Calu3 (cell line): ENCODE results near the gene RPUSD1. TPM values are rescaled to one million over a fixed set of nuclear protein-coding genes. Genes with fewer than 3 reads are reported as not detected.

Experiments used
- BruUV-seq: library from RNA; stranded (reverse); fragments of 400-500 nt; replicated peaks from 2 replicates; lab custom pipeline; 2021; lab: Mats Ljungman, UMichigan
- CTCF ChIA-PET: fragments of 300-600 bp; sonication (Branson Sonifier 250); formaldehyde crosslinking; loops from one replicate; lab custom pipeline; 2022; ENCODE audit warnings: antibody characterized with exemption; lab: Charles Lee
- DNase-seq: peaks from one replicate; pipeline ENCODE4 v3.0.0; 2022
- H3K27ac Mint-ChIP-seq: one replicate; pipeline ENCODE4 v1.8.0; 2022; ENCODE audit warnings: mixed read lengths; ENCODE audit not compliant: unreplicated experiment
- H3K27me3 Mint-ChIP-seq: one replicate; pipeline ENCODE4 v1.8.0; 2022; ENCODE audit warnings: mixed read lengths; ENCODE audit not compliant: unreplicated experiment
- H3K36me3 Mint-ChIP-seq: one replicate; pipeline ENCODE4 v1.8.0; 2022; ENCODE audit warnings: mild to moderate bottlenecking, moderate library complexity, mixed read lengths; ENCODE audit not compliant: insufficient read depth, unreplicated experiment
- H3K4me1 Mint-ChIP-seq: one replicate; pipeline ENCODE4 v1.8.0; 2022; ENCODE audit warnings: mild to moderate bottlenecking, low read depth, mixed read lengths; ENCODE audit not compliant: unreplicated experiment
- H3K4me3 Mint-ChIP-seq: one replicate; pipeline ENCODE4 v1.8.0; 2022; ENCODE audit warnings: mild to moderate bottlenecking, low read depth, moderate library complexity, mixed read lengths; ENCODE audit not compliant: unreplicated experiment
- H3K9me3 Mint-ChIP-seq: one replicate; pipeline ENCODE4 v1.8.0; 2022; ENCODE audit warnings: low read depth, mixed read lengths; ENCODE audit not compliant: unreplicated experiment
- intact Hi-C: fragments of 100-400 bp; cut with micrococcal nuclease; formaldehyde crosslinking; loops from one replicate; pipeline ENCODE4 v1.10.0; 2022; ENCODE audit not compliant: unreplicated experiment
- total RNA-seq: library from RNA; stranded (reverse); gene quantifications from 2 replicates; pipeline ENCODE4 v1.2.3, GENCODE V29; 2022
- TF ChIP-seq, protein P1 (sequence below): fragments of 200-600 bp; IDR thresholded peaks from one replicate; pipeline ENCODE4 v1.8.0; 2022; ENCODE audit warnings: antibody characterized with exemption; ENCODE audit not compliant: unreplicated experiment

RPUSD1 gene
- total RNA-seq, 1 experiment from 2014 or later = 47.5 TPM

DNA sequence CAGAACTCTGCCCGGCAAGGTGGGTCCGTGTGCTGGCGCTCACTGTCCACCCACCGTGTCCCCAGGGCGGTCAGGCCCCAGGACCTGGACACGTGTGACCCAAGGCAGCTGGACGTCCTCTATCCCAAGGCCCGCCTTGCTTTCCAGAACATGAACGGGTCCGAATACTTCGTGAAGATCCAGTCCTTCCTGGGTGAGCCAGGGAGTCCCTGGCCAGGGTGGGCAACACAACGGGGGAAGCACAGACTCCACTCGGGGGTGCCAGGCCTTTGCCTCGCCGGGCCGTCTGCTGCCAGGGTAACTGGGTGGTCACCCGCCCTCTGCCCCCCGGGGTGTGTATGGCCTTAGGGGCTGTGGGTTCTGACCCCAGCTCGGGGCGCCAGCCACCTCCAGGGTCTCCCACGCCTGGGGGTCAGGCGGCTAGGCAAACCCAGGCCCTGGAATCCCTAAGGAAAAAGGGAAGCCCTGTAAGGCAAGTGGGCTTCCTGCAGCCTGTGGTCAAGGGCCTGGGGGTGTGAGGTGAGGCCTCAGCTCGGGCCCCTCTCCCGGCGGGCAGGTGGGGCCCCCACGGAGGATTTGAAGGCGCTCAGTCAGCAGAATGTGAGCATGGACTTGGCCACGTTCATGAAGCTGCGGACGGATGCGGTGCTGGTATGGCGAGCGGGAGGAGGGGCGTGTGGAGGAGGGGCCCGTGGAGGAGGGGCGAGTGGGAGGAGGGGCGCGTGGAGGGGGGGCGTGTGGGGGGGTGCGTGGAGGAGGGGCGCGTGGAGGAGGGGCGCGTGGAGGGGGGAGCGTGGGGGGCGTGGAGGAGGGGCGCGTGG lies 21.2 kb downstream of the RPUSD1 start:
- DNase-seq = no peak
- Mint-ChIP-seq H3K27me3 (peaks cover 10% of the 10 kb centered on the region), H3K4me1 (no peaks in the 10 kb centered on the region), H3K36me3 (peaks cover 4% of the 10 kb centered on the region), H3K4me3 (no peak overlapping the region), H3K9me3 (no peaks in the 10 kb centered on the region), H3K27ac (no peak overlapping the region)
- CTCF ChIA-PET = no interaction called here
- BruUV-seq = no TSS peak
- intact Hi-C loops = no loop called here
- TF ChIP-seq, protein P1, sequence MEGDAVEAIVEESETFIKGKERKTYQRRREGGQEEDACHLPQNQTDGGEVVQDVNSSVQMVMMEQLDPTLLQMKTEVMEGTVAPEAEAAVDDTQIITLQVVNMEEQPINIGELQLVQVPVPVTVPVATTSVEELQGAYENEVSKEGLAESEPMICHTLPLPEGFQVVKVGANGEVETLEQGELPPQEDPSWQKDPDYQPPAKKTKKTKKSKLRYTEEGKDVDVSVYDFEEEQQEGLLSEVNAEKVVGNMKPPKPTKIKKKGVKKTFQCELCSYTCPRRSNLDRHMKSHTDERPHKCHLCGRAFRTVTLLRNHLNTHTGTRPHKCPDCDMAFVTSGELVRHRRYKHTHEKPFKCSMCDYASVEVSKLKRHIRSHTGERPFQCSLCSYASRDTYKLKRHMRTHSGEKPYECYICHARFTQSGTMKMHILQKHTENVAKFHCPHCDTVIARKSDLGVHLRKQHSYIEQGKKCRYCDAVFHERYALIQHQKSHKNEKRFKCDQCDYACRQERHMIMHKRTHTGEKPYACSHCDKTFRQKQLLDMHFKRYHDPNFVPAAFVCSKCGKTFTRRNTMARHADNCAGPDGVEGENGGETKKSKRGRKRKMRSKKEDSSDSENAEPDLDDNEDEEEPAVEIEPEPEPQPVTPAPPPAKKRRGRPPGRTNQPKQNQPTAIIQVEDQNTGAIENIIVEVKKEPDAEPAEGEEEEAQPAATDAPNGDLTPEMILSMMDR = no peak

DNA sequence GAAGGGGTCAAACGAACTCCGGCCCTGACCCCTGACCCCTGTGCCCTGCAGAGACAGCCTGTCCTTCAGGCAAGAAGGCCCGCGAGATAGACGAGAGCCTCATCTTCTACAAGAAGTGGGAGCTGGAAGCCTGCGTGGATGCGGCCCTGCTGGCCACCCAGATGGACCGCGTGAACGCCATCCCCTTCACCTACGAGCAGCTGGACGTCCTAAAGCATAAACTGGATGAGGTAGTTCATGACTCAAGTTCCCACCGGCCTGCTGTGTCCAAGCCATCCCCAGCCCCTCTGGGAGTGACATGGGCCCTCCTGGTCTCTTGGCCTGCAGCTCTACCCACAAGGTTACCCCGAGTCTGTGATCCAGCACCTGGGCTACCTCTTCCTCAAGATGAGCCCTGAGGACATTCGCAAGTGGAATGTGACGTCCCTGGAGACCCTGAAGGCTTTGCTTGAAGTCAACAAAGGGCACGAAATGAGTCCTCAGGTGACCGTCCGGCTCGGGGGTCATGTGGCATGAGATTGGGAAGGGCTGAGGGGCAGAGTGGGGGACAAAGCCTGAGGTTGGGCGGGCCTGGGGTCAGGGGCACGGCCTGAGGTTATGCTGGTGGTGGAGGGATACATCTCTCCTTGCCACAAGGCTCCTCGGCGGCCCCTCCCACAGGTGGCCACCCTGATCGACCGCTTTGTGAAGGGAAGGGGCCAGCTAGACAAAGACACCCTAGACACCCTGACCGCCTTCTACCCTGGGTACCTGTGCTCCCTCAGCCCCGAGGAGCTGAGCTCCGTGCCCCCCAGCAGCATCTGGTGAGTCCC lies 22.0 kb downstream of the RPUSD1 start:
- no peak for DNase-seq
- intact Hi-C loops = no loop called here
- CTCF ChIA-PET = no interaction called here
- peaks cover 10% of the 10 kb centered on the region for H3K27me3 Mint-ChIP-seq
- H3K27ac Mint-ChIP-seq = no peak overlapping the region
- H3K36me3 Mint-ChIP-seq = peaks cover 4% of the 10 kb centered on the region
- H3K4me1 Mint-ChIP-seq = peaks cover 7% of the 10 kb centered on the region
- H3K4me3 Mint-ChIP-seq = no peak overlapping the region
- TF ChIP-seq, protein P1 = no peak
- BruUV-seq = no TSS peak
- H3K9me3 Mint-ChIP-seq = no peaks in the 10 kb centered on the region

DNA sequence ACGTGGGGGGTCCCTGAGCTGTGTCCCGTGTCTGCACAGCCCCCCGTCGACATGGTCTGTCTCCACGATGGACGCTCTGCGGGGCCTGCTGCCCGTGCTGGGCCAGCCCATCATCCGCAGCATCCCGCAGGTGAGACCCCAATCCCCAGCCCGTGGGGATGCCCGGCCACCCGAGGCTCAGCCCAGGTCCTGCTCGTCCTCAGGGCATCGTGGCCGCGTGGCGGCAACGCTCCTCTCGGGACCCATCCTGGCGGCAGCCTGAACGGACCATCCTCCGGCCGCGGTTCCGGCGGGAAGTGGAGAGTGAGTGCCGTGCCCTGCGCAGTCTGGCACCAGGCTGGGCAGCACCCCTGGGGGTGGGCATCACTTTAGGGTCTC lies 22.7 kb downstream of the RPUSD1 start:
- TF ChIP-seq, protein P1 = no peak
- Mint-ChIP-seq H3K27ac (no peak overlapping the region), H3K9me3 (no peaks in the 10 kb centered on the region), H3K4me3 (no peak overlapping the region), H3K4me1 (peaks cover 14% of the 10 kb centered on the region), H3K36me3 (peaks cover 7% of the 10 kb centered on the region), H3K27me3 (peaks cover 12% of the 10 kb centered on the region)
- intact Hi-C loops = no loop called here
- DNase-seq = no peak
- no TSS peak for BruUV-seq
- CTCF ChIA-PET = no interaction called here

DNA sequence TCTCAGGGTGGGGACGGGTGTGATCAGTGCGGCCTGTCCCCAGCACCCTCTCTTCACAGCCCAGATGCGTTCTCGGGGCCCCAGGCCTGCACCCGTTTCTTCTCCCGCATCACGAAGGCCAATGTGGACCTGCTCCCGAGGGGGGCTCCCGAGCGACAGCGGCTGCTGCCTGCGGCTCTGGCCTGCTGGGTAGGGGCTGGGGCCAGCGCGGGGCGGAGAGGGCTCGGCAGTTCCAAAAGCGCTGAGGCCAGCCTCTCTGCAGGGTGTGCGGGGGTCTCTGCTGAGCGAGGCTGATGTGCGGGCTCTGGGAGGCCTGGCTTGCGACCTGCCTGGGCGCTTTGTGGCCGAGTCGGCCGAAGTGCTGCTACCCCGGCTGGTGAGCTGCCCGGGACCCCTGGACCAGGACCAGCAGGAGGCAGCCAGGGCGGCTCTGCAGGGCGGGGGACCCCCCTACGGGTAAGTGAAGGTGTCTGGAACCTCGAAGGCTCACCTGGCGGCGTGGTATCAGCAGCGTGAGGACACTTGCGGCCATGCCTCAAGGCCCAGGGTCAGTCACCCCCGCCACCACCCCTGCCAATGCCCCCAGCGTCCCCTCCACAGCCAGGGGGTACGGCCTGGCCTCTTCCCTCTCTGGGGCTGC lies 23.2 kb downstream of the RPUSD1 start:
- Mint-ChIP-seq H3K4me3 (no peak overlapping the region), H3K27me3 (peaks cover 13% of the 10 kb centered on the region), H3K36me3 (peaks cover 9% of the 10 kb centered on the region), H3K27ac (no peak overlapping the region), H3K9me3 (no peaks in the 10 kb centered on the region), H3K4me1 (peaks cover 17% of the 10 kb centered on the region)
- TF ChIP-seq, protein P1 = no peak
- CTCF ChIA-PET = no interaction called here
- intact Hi-C loops = no loop called here
- no TSS peak for BruUV-seq
- DNase-seq = no peak
